Heart left ventricle (tissue), 16 donors: ENCODE results near the gene TMC4. TPM values are rescaled to one million over a fixed set of nuclear protein-coding genes. Genes with fewer than 3 reads are reported as not detected.
A peak's percentile ranks its signal among the peaks of the same experiment; 100 is the strongest.

Source experiments
- ATAC-seq, 4 donors: fragments of 200-7000 bp; cut with Tn5 transposase; one replicate each; pipeline ENCODE4 v1.9.1; 2020 to 2022; ENCODE audit warnings: moderate library complexity in 4 of 4, mild to moderate bottlenecking in 3 of 4, moderate number of reproducible peaks in 1 of 4
- DNase-seq, 5 donors: peaks; one replicate each; pipeline ENCODE4 v3.0.0-alpha.2; 2020
- H3K27ac ChIP-seq, 12 donors: fragments of 200-600 bp; sonication (generic) in 4 of 12; one replicate each; pipeline versions ENCODE4 v1.5.0 to v1.8.0; 2016 to 2022; ENCODE audit warnings: mild to moderate bottlenecking in 2 of 12
- H3K27me3 ChIP-seq, 9 donors: fragments of 200-600 bp; sonication (generic) in 2 of 9; one replicate each; pipeline versions ENCODE4 v1.5.1 to v1.8.0; 2016 to 2022; ENCODE audit warnings: mild to moderate bottlenecking in 3 of 9
- H3K36me3 ChIP-seq, 9 donors: fragments of 200-600 bp; sonication (generic) in 2 of 9; one replicate each; pipeline versions ENCODE4 v1.5.0 to v1.8.0; 2018 to 2022; ENCODE audit warnings: mild to moderate bottlenecking in 2 of 9
- H3K4me1 ChIP-seq, 12 donors: fragments of 200-600 bp; sonication (generic) in 4 of 12; one replicate each; pipeline versions ENCODE4 v1.5.0 to v1.8.0; 2016 to 2022; ENCODE audit warnings: mild to moderate bottlenecking in 3 of 12
- H3K4me3 ChIP-seq, 12 donors: fragments of 200-600 bp; sonication (generic) in 4 of 12; one replicate each; pipeline versions ENCODE4 v1.5.0 to v1.8.0; 2017 to 2022; ENCODE audit warnings: mild to moderate bottlenecking in 9 of 12, moderate library complexity in 4 of 12
- H3K9me3 ChIP-seq, 12 donors: fragments of 200-600 bp; sonication (generic) in 4 of 12; one replicate each; pipeline versions ENCODE4 v1.5.0 to v1.8.0; 2016 to 2022; ENCODE audit warnings: mild to moderate bottlenecking in 1 of 12
- CTCF ChIP-seq, 12 donors: fragments of 200-600 bp; sonication (generic) in 4 of 12; IDR thresholded peaks; one replicate each; pipeline versions ENCODE4 v1.5.0 to v1.8.0; 2018 to 2022; ENCODE audit warnings: antibody characterized with exemption in 12 of 12, mild to moderate bottlenecking in 5 of 12
- POLR2A ChIP-seq, 2 donors: fragments of 450-650 bp; IDR thresholded peaks; one replicate each; pipeline ENCODE4 v1.6.1; 2017; ENCODE audit warnings: antibody characterized with exemption in 2 of 2, mild to moderate bottlenecking in 2 of 2, moderate library complexity in 2 of 2
- WGBS, 4 donors: extraction: QIAGEN DNeasy Blood & Tissue Kit in 2 of 4; methylation state at CpG; one replicate each; pipeline versions ENCODE4 v1.1.5 to v1.1.7; 2013 to 2018; 5-methylcytosine and 5-hydroxymethylcytosine counted together
- intact Hi-C, 10 donors: fragments of 100-400 bp; cut with DNase I; formaldehyde crosslinking; loops; one replicate each; pipeline versions ENCODE4 v1.11.1 to v1.14.2; 2022
- polyA plus RNA-seq, 2 donors: library from polyadenylated mRNA; stranded (reverse); fragments of 200-250 nt; gene quantifications; one replicate each; pipeline ENCODE4 v1.2.3, GENCODE V29; 2013
- total RNA-seq, 9 donors: library from RNA; depleted of rRNA in 2 of 9; stranded (reverse); fragments of >200 nt in 2 of 9; fragmentation: NEBNext Ultra II Directional in 3 of 9; extraction: Animal tissue kit (Norgen Biotek cat#: 25700) in 3 of 9; gene quantifications; one replicate each; pipeline versions ENCODE4 v1.1.0 to v1.2.4, GENCODE V29; 2016 to 2023
- donor health status: ischemic (EF 13 %, LVEDD 7.1; RV severe dilation, severe dysfunction).
- donor health status: healthy with polysubstance abuse.
- donor health status: DM: no; HTN: yes; CAD: no.
- donor health status: DM: no; HTN: no; CAD: no.
- donor health status: ischemic (EF 25% LVEDD 6.9; RV normal size, moderate dysfunction).
- donor health status: ischemic (EF 25% LVEDD 5.7; RV mildly dilated, moderate dysfunction).
- donor health status: healthy.
- donor health status: DM: yes; HTN: yes; CAD: no.
- donor health status: ischemic (EF 35%, LVEDD 5.7; RV mildly dilated, moderate dysfunction).
- donor health status: nonischemic (EF 11% LVEDD 7.7; RV severe dilation, severe dysfunction).
- donor health status: DM: yes; HTN: yes; CAD: no.
- donor health status: PGD.
- donor health status: ischemic (EF 29% LVEDD 5.4; RV normal size, mild dysfunction).
- donor health status: nonischemic (EF 23%, LVEDD 6.1; RV moderate dilation, normal function).

The TMC4 gene
- total and polyA plus RNA-seq, 11 donors = 0.58 to 4.5 (median 2.1) TPM; not detected in 1

- H3K9me3 ChIP-seq = no peaks in the 10 kb centered on the region
- H3K36me3 ChIP-seq = peaks cover under 1 to 26% (median 21%) of the 10 kb centered on the region in 9 donors
- no peak for DNase-seq
- peaks cover 7 to 50% (median 27%) of the 10 kb centered on the region in 12 donors for H3K4me1 ChIP-seq
- peak overlapping the region in 2 of 12 donors; percentile 76 to 91 for H3K27ac ChIP-seq
- H3K4me3 ChIP-seq = peak overlapping the region in 1 of 12 donors; percentile 21
- no peaks in the 10 kb centered on the region for H3K27me3 ChIP-seq
- TF ChIP-seq CTCF (IDR thresholded peaks at IDR 0.05) = no peak
- ATAC-seq = no peak
- WGBS, 4 donors = 82 to 90% (median 85%) methylated on average over 12 of the region's 12 CpGs
- intact Hi-C loops = no loop called here
These were observed 38.3 kb upstream of the TMC4 start for GRCh38 chr19:54211235-54211634.

GRCh38 chr19:54209811-54210494, 37.0 kb upstream of the TMC4 start:
- peaks cover 9 to 62% (median 37%) of the 10 kb centered on the region in 12 donors for H3K4me1 ChIP-seq
- H3K4me3 ChIP-seq = peak overlapping the region in 1 of 12 donors; percentile 21
- ATAC-seq = peak; percentile 43 to 75 (median 72)
- intact Hi-C loops = no loop called here
- peak overlapping the region in 11 of 12 donors; percentile 39 to 91 (median 68) for H3K27ac ChIP-seq
- 34 to 40% (median 36%) methylated on average over 10 of the region's 10 CpGs for WGBS, 4 donors
- TF ChIP-seq CTCF (IDR thresholded peaks at IDR 0.05) (no peak), POLR2A (IDR thresholded peaks at IDR 0.05) (no peak)
- no peaks in the 10 kb centered on the region for H3K27me3 ChIP-seq
- DNase-seq = peak; percentile 69 to 91 (median 85)
- no peaks in the 10 kb centered on the region for H3K9me3 ChIP-seq
- peaks cover 2 to 37% (median 31%) of the 10 kb centered on the region in 9 donors for H3K36me3 ChIP-seq

- intact Hi-C loops = no loop called here
- Histone ChIP-seq H3K4me1 (peaks cover 14 to 70% (median 45%) of the 10 kb centered on the region in 12 donors), H3K4me3 (peak overlapping the region in 1 of 12 donors; percentile 21), H3K9me3 (no peaks in the 10 kb centered on the region), H3K27me3 (no peaks in the 10 kb centered on the region), H3K27ac (peak overlapping the region; percentile 5 to 91 (median 68)), H3K36me3 (peaks cover 2 to 44% (median 38%) of the 10 kb centered on the region in 9 donors)
- peak; percentile 2 to 17 (median 7) for ATAC-seq
- WGBS, 4 donors = 62 to 73% (median 68%) methylated on average over 8 to 24 of the region's 24 CpGs
- DNase-seq = no peak
- TF ChIP-seq CTCF (IDR thresholded peaks at IDR 0.05) = no peak
- no peak for TF ChIP-seq POLR2A (IDR thresholded peaks at IDR 0.05)
These were observed 36.3 kb upstream of the TMC4 start for GRCh38 chr19:54209058-54209810.

GRCh38 chr19:54208784-54209057, 35.8 kb upstream of the TMC4 start:
- peak overlapping the region in 10 of 12 donors; percentile 5 to 91 (median 71) for H3K27ac ChIP-seq
- no peaks in the 10 kb centered on the region for H3K9me3 ChIP-seq
- peak overlapping the region in 1 of 12 donors; percentile 21 for H3K4me3 ChIP-seq
- TF ChIP-seq POLR2A (IDR thresholded peaks at IDR 0.05) (no peak), CTCF (IDR thresholded peaks at IDR 0.05) (no peak)
- peaks cover 2 to 48% (median 44%) of the 10 kb centered on the region in 9 donors for H3K36me3 ChIP-seq
- H3K4me1 ChIP-seq = peaks cover 14 to 75% (median 47%) of the 10 kb centered on the region in 12 donors
- no peak for ATAC-seq
- no peaks in the 10 kb centered on the region for H3K27me3 ChIP-seq
- intact Hi-C loops = no loop called here
- no peak for DNase-seq
- WGBS, 4 donors = 77 to 88% (median 84%) methylated on average over 8 of the region's 8 CpGs
